IMR-90 (cell line): ENCODE results near the gene NCOA3. TPM values are rescaled to one million over a fixed set of nuclear protein-coding genes. Genes with fewer than 3 reads are reported as not detected.
"Not testable (repeated sequence)": the region's sequence is repeated elsewhere in the genome, so short reads cannot be mapped to it uniquely, and the experiment has no call there.

Experiments
- ATAC-seq: fragments of 200-7000 bp; cut with Tn5 transposase; 2 replicates; pipeline ENCODE4 v1.9.1; 2020; ENCODE audit warnings: low read depth, mild to moderate bottlenecking, moderate library complexity
- BruUV-seq: library from RNA; stranded (reverse); fragments of 400-500 nt; replicated peaks from 2 replicates; lab custom pipeline; 2021; lab: Mats Ljungman, UMichigan
- CTCF ChIA-PET: fragments of 300-600 bp; formaldehyde crosslinking; extraction: SDS; loops from one replicate; lab custom pipeline; 2021; ENCODE audit warnings: antibody characterized with exemption; lab: Yijun Ruan, JAX
- POLR2A ChIA-PET: fragments of 300-600 bp; sonication (Branson Sonifier 250); formaldehyde crosslinking; loops from one replicate; lab custom pipeline; 2022; ENCODE audit warnings: antibody characterized with exemption; ENCODE audit not compliant: unreplicated experiment; lab: Charles Lee
- DNase-seq: peaks from one replicate; pipeline ENCODE4 v3.0.0; 2013
- H2AFZ ChIP-seq: replicated peaks from 2 replicates; pipeline ENCODE3; 2013; ENCODE audit warnings: low read length, mild to moderate bottlenecking; ENCODE audit not compliant: poor library complexity
- H2AK5ac ChIP-seq: 2 replicates; pipeline ENCODE4 v1.6.1; 2013; ENCODE audit warnings: low read depth, low read length, inconsistent platforms
- H2AK9ac ChIP-seq: replicated peaks from 2 replicates; pipeline ENCODE3; 2013; ENCODE audit warnings: mild to moderate bottlenecking, low read depth, low read length, moderate library complexity; ENCODE audit not compliant: poor library complexity
- H2BK120ac ChIP-seq: 2 replicates; pipeline ENCODE4 v1.6.1; 2013; ENCODE audit warnings: low read depth, low read length, inconsistent platforms
- H2BK15ac ChIP-seq: 3 replicates; pipeline ENCODE4 v1.6.1; 2013; ENCODE audit warnings: low read depth, low read length, inconsistent platforms
- H2BK20ac ChIP-seq: 2 replicates; pipeline ENCODE4 v1.6.1; 2013; ENCODE audit warnings: low read depth, mild to moderate bottlenecking, inconsistent platforms, low read length, moderate library complexity
- H2BK5ac ChIP-seq: 2 replicates; pipeline ENCODE4 v1.6.1; 2013; ENCODE audit warnings: mild to moderate bottlenecking, low read depth, low read length, inconsistent platforms; ENCODE audit not compliant: poor library complexity, severe bottlenecking
- H3K14ac ChIP-seq: replicated peaks from 2 replicates; pipeline ENCODE4 v1.6.1; 2013; ENCODE audit warnings: low read depth, low read length, inconsistent platforms
- H3K18ac ChIP-seq: 2 replicates; pipeline ENCODE4 v1.6.1; 2013; ENCODE audit warnings: low read depth, low read length, control low read depth
- H3K23ac ChIP-seq: 2 replicates; pipeline ENCODE4 v1.6.1; 2013; ENCODE audit warnings: low read depth, low read length, inconsistent platforms
- H3K27ac ChIP-seq: 2 replicates; pipeline ENCODE4 v1.5.1; 2013; ENCODE audit warnings: mild to moderate bottlenecking, control low read depth, low read length; ENCODE audit not compliant: insufficient read depth
- H3K27me3 ChIP-seq: 2 replicates; pipeline ENCODE4 v1.6.1; 2013; ENCODE audit warnings: low read length; ENCODE audit not compliant: control insufficient read depth, insufficient read depth
- H3K36me3 ChIP-seq: 2 replicates; pipeline ENCODE4 v1.6.1; 2013; ENCODE audit warnings: low read length, mixed read lengths; ENCODE audit not compliant: control insufficient read depth, insufficient read depth
- H3K4ac ChIP-seq: 2 replicates; pipeline ENCODE4 v1.6.1; 2013; ENCODE audit warnings: low read depth, low read length, inconsistent platforms
- H3K4me1 ChIP-seq: 2 replicates; pipeline ENCODE4 v1.6.1; 2013; ENCODE audit warnings: low read length, mixed read lengths; ENCODE audit not compliant: control insufficient read depth, insufficient read depth
- H3K4me2 ChIP-seq: 2 replicates; pipeline ENCODE4 v1.6.1; 2013; ENCODE audit warnings: low read depth, mild to moderate bottlenecking, control low read depth, low read length, moderate library complexity
- H3K4me3 ChIP-seq: 2 replicates; pipeline ENCODE4 v1.5.1; 2013; ENCODE audit warnings: low read depth, mild to moderate bottlenecking, control low read depth, low read length, moderate library complexity; ENCODE audit not compliant: insufficient read depth
- H3K56ac ChIP-seq: 2 replicates; pipeline ENCODE4 v1.6.1; 2013; ENCODE audit warnings: low read length, inconsistent platforms; ENCODE audit not compliant: insufficient read depth; ENCODE audit errors: extremely low read depth
- H3K79me1 ChIP-seq, 2 experiments: 2 replicates each; pipeline ENCODE4 v1.6.1; 2013; ENCODE audit warnings: low read length in 2 of 2, inconsistent platforms in 1 of 2, low read depth in 1 of 2
- H3K9ac ChIP-seq: 2 replicates; pipeline ENCODE4 v1.6.1; 2013; ENCODE audit warnings: low read depth, low read length, control low read depth
- H3K9me1 ChIP-seq: 2 replicates; pipeline ENCODE4 v1.6.1; 2013; ENCODE audit warnings: low read length, inconsistent platforms; ENCODE audit not compliant: insufficient read depth
- H3K9me3 ChIP-seq: 2 replicates; pipeline ENCODE4 v1.6.1; 2013; ENCODE audit warnings: low read length; ENCODE audit not compliant: control insufficient read depth, insufficient read depth
- H4K20me1 ChIP-seq: 2 replicates; pipeline ENCODE4 v1.6.1; 2013; ENCODE audit warnings: low read length, inconsistent platforms; ENCODE audit not compliant: insufficient read depth
- H4K5ac ChIP-seq: 2 replicates; pipeline ENCODE4 v1.6.1; 2013; ENCODE audit warnings: mild to moderate bottlenecking, low read depth, low read length, control low read depth
- H4K8ac ChIP-seq, 2 experiments: 2 replicates each; pipeline ENCODE4 v1.6.1; 2013; ENCODE audit warnings: low read depth in 2 of 2, low read length in 2 of 2, control low read depth in 1 of 2, inconsistent platforms in 1 of 2
- H4K91ac ChIP-seq: 2 replicates; pipeline ENCODE4 v1.6.1; 2013; ENCODE audit warnings: low read depth, low read length, inconsistent platforms; ENCODE audit not compliant: insufficient read depth
- CHD1 ChIP-seq: IDR thresholded peaks from 2 replicates; pipeline ENCODE4 v1.6.1; 2012; ENCODE audit warnings: low read depth, low read length, improper control_type of control experiment
- MXI1 ChIP-seq: IDR thresholded peaks from 2 replicates; pipeline ENCODE4 v1.6.1; 2012; ENCODE audit warnings: low read depth, mild to moderate bottlenecking, low read length, moderate library complexity, borderline replicate concordance
- POLR2A ChIP-seq: IDR thresholded peaks from 2 replicates; pipeline ENCODE4 v1.6.1; 2012; ENCODE audit warnings: mild to moderate bottlenecking, low read depth, low read length
- SMC3 ChIP-seq: fragments of 150-350 bp; IDR thresholded peaks from 2 replicates; pipeline ENCODE4 v1.6.1; 2016; ENCODE audit warnings: low read depth, mild to moderate bottlenecking, antibody characterized with exemption, low read length, moderate library complexity
- USF2 ChIP-seq: fragments of 150-350 bp; IDR thresholded peaks from 2 replicates; pipeline ENCODE4 v1.6.1; 2017; ENCODE audit warnings: mild to moderate bottlenecking, antibody characterized with exemption, low read length, low read depth
- WGBS, 2 experiments: methylation state at CpG; one replicate each; pipeline versions ENCODE4 v1.1.5 to v1.1.7; 2013; ENCODE audit warnings: missing lambda C conversion rate in 2 of 2; ENCODE audit not compliant: insufficient read length in 1 of 2; ENCODE audit errors: extremely low coverage in 2 of 2; 5-methylcytosine and 5-hydroxymethylcytosine counted together
- dilution Hi-C: fragments of 300-500 bp; cut with HindIII; formaldehyde crosslinking; loops from one replicate; pipeline ENCODE4 v1.14.3; 2018; ENCODE audit warnings: low sequenced_read_pairs; ENCODE audit not compliant: unreplicated experiment
- in situ Hi-C: fragments of 300-500 bp; cut with MboI; formaldehyde crosslinking; loops from 3 replicates; pipeline ENCODE4 v1.14.3; 2019; ENCODE audit warnings: low sequenced_read_pairs, inconsistent platforms, mixed read lengths
- intact Hi-C: fragments of 100-400 bp; cut with micrococcal nuclease; formaldehyde crosslinking; loops from 2 replicates; pipeline ENCODE4 v1.10.0; 2022
- polyA plus RNA-seq, 3 experiments: library from polyadenylated mRNA; depleted of rRNA; stranded (reverse); fragments of >200 nt; gene quantifications; 2 replicates each; pipeline ENCODE4 v1.2.3, GENCODE V29; 2012; ENCODE audit warnings: low replicate concordance in 1 of 3
- total RNA-seq: library from RNA; depleted of rRNA; stranded (reverse); fragments of >200 nt; gene quantifications from 2 replicates; pipeline ENCODE4 v1.2.3, GENCODE V29; 2012
- TF ChIP-seq, protein P1 (sequence below): fragments of 150-350 bp; IDR thresholded peaks from 2 replicates; pipeline ENCODE4 v1.6.1; 2016; ENCODE audit warnings: low read depth, mild to moderate bottlenecking, low read length, moderate library complexity, borderline replicate concordance

The NCOA3 gene
- total and polyA plus RNA-seq, 2 of the 4 experiments (the other 2 are of a cell fraction): 8.8 to 29.0 TPM

DNA sequence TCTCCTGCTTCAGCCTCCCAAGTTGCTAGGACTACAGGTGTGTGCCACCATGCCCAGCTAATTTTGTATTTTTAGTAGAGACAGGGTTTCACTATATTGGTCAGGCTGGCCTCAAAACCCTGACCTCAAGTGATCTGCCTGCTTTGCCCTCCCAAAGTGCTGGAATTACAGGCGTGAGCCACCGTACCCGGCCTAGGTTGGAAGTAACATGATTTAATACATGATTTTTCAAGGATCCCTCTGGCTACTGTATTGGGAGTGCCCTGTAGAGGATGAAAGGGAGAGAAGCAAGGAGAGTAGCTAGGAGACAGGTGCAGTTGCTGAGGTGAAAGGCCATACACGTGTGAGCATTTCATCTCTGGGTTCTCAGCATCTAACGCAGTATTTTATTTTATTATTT lies 2.6 kb upstream of the NCOA3 start:
- Histone ChIP-seq H4K91ac (no peak overlapping the region), H3K23ac (no peak overlapping the region), H3K56ac (no peak overlapping the region), H3K4me1 (peaks cover 4% of the 10 kb centered on the region), H3K27ac (no peak overlapping the region), H3K14ac (no peak overlapping the region), H3K18ac (no peak overlapping the region), H3K4me2 (no peak overlapping the region), H4K20me1 (peaks cover 15% of the 10 kb centered on the region; the same call in 1 of the 2 replicates), H3K9me3 (no peaks in the 10 kb centered on the region), H4K8ac (no peak overlapping the region), H2AFZ (no peak overlapping the region), H2BK120ac (no peak overlapping the region), H3K9me1 (no peaks in the 10 kb centered on the region), H2BK15ac (no peak overlapping the region), H3K36me3 (no peaks in the 10 kb centered on the region), H3K27me3 (no peaks in the 10 kb centered on the region), H2BK20ac (no peak overlapping the region), H4K5ac (no peak overlapping the region), H3K79me1 (peaks cover 0 to 16% of the 10 kb centered on the region in 2 experiments; a peak in 3 of 4 replicates), H3K4me3 (no peak overlapping the region), H3K4ac (no peak overlapping the region), H2BK5ac (no peak overlapping the region), H2AK9ac (no peak overlapping the region), H3K9ac (no peak overlapping the region), H2AK5ac (no peak overlapping the region)
- ChIA-PET CTCF (no interaction called here), POLR2A (no interaction called here)
- BruUV-seq: no TSS peak
- TF ChIP-seq SMC3 (no peak), MXI1 (no peak), USF2 (no peak), CHD1 (no peak), POLR2A (no peak)
- TF ChIP-seq, protein P1, sequence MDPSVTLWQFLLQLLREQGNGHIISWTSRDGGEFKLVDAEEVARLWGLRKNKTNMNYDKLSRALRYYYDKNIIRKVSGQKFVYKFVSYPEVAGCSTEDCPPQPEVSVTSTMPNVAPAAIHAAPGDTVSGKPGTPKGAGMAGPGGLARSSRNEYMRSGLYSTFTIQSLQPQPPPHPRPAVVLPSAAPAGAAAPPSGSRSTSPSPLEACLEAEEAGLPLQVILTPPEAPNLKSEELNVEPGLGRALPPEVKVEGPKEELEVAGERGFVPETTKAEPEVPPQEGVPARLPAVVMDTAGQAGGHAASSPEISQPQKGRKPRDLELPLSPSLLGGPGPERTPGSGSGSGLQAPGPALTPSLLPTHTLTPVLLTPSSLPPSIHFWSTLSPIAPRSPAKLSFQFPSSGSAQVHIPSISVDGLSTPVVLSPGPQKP: no peak
- DNase-seq (no peak), ATAC-seq (no peak)
- intact Hi-C loops: no loop called here
- no CpG with 5 or more reads among the region's 5 CpGs for WGBS, 2 experiments
- in situ Hi-C loops: no loop called here
- dilution Hi-C loops: no loop called here

- H3K4ac ChIP-seq, H4K8ac ChIP-seq, H2BK20ac ChIP-seq, ATAC-seq, H3K4me3 ChIP-seq, H3K27ac ChIP-seq, H3K9me1 ChIP-seq, H3K14ac ChIP-seq, in situ Hi-C loops, H3K36me3 ChIP-seq, H2AK5ac ChIP-seq, H3K9ac ChIP-seq, dilution Hi-C loops, H3K27me3 ChIP-seq, H2BK15ac ChIP-seq, H3K56ac ChIP-seq, H2BK5ac ChIP-seq, H2BK120ac ChIP-seq, H3K9me3 ChIP-seq, DNase-seq, BruUV-seq, H3K4me1 ChIP-seq, CTCF ChIA-PET, H3K23ac ChIP-seq, H3K4me2 ChIP-seq, H2AK9ac ChIP-seq, H4K5ac ChIP-seq, H4K91ac ChIP-seq, POLR2A ChIA-PET, H3K18ac ChIP-seq, H2AFZ ChIP-seq: not testable (repeated sequence)
- H4K20me1 ChIP-seq: peaks cover 15% of the 10 kb centered on the region; the same call in 1 of the 2 replicates
- H3K79me1 ChIP-seq: peaks cover 0 to 19% of the 10 kb centered on the region in 2 experiments; a peak in 3 of 4 replicates
- WGBS, 2 experiments: no CpG with 5 or more reads among the region's 9 CpGs
- intact Hi-C loops: loop anchor here (2.0 to 5.0 kb wide), 4 partner anchors 77 to 303 kb away; no protein-coding TSS in a partner anchor
Observed at GRCh38 chr20:47500082-47500481, 1.6 kb upstream of the NCOA3 start.
